Measurements from ENCODE around the gene OR2C3. TPM values are rescaled to one million over a fixed set of nuclear protein-coding genes. Genes with fewer than 3 reads are reported as not detected.
"Not testable (repeated sequence)": the region's sequence is repeated elsewhere in the genome, so short reads cannot be mapped to it uniquely, and the experiment has no call there.

OR2C3 gene
- total and polyA plus RNA-seq, 8 donors, result not detected

GRCh38 chr1:247531937-247532336, 4.3 kb downstream of the OR2C3 start:
- WGBS, 5 donors, result 87 to 95% (median 89%) methylated on average over 6 to 8 of the region's 8 CpGs
- Histone ChIP-seq H3K36me3 (no peaks in the 10 kb centered on the region), H3K27me3 (peaks cover 0 to 9% (median 5%) of the 10 kb centered on the region in 3 donors), H3K4me3 (no peak overlapping the region), H3K4me1 (no peaks in the 10 kb centered on the region), H3K27ac (no peak overlapping the region), H3K9me3 (peaks cover 0 to 6% (median 5%) of the 10 kb centered on the region in 4 donors)
- TF ChIP-seq CTCF (IDR thresholded peaks at IDR 0.05), result no peak
- TF ChIP-seq POLR2A (IDR thresholded peaks at IDR 0.05), result no peak
- TF ChIP-seq POLR2AphosphoS5 (IDR thresholded peaks at IDR 0.05), result no peak
- TF ChIP-seq EP300 (IDR thresholded peaks at IDR 0.05), result no peak
- intact Hi-C loops (cut with DNase I; ENCODE audit: low total_unique reads), result no loop called here
- no peak for DNase-seq

- no peaks in the 10 kb centered on the region for H3K4me1 ChIP-seq
- WGBS, 5 donors, result 38 to 57% (median 52%) methylated on average over 14 to 41 of the region's 41 CpGs
- H3K4me3 ChIP-seq, result no peak overlapping the region
- intact Hi-C loops (cut with DNase I; ENCODE audit: low total_unique reads), result no loop called here
- H3K27me3 ChIP-seq, result peaks cover 0 to 9% (median 5%) of the 10 kb centered on the region in 3 donors
- H3K36me3 ChIP-seq, result no peaks in the 10 kb centered on the region
- H3K9me3 ChIP-seq, result peaks cover 0 to 6% (median 5%) of the 10 kb centered on the region in 4 donors
- H3K27ac ChIP-seq, result no peak overlapping the region
- TF ChIP-seq EP300 (IDR thresholded peaks at IDR 0.05), result no peak
- no peak for TF ChIP-seq POLR2A (IDR thresholded peaks at IDR 0.05)
- TF ChIP-seq CTCF (IDR thresholded peaks at IDR 0.05), result no peak
- TF ChIP-seq POLR2AphosphoS5 (IDR thresholded peaks at IDR 0.05), result no peak
- no peak for DNase-seq
Observed at GRCh38 chr1:247530785-247531184, 5.5 kb downstream of the OR2C3 start.

GRCh38 chr1:247529771-247530355, 6.4 kb downstream of the OR2C3 start:
- Histone ChIP-seq H3K27ac (no peak overlapping the region), H3K9me3 (peaks cover 0 to 6% (median 5%) of the 10 kb centered on the region in 4 donors), H3K4me1 (no peaks in the 10 kb centered on the region), H3K27me3 (peaks cover 0 to 9% (median 5%) of the 10 kb centered on the region in 3 donors), H3K4me3 (no peak overlapping the region), H3K36me3 (no peaks in the 10 kb centered on the region)
- no peak for DNase-seq
- WGBS, 5 donors, result 71 to 87% (median 82%) methylated on average over 1 of the region's 1 CpG
- intact Hi-C loops (cut with DNase I; ENCODE audit: low total_unique reads), result no loop called here
- no peak for TF ChIP-seq POLR2AphosphoS5 (IDR thresholded peaks at IDR 0.05)
- no peak for TF ChIP-seq POLR2A (IDR thresholded peaks at IDR 0.05)
- TF ChIP-seq EP300 (IDR thresholded peaks at IDR 0.05), result no peak
- TF ChIP-seq CTCF (IDR thresholded peaks at IDR 0.05), result no peak

- Histone ChIP-seq H3K9me3 (peaks cover 0 to 6% (median 5%) of the 10 kb centered on the region in 4 donors), H3K36me3 (no peaks in the 10 kb centered on the region), H3K27ac (no peak overlapping the region), H3K27me3 (peaks cover 0 to 9% (median 5%) of the 10 kb centered on the region in 3 donors), H3K4me3 (no peak overlapping the region), H3K4me1 (no peaks in the 10 kb centered on the region)
- TF ChIP-seq POLR2A (IDR thresholded peaks at IDR 0.05) (no peak), CTCF (IDR thresholded peaks at IDR 0.05) (no peak), POLR2AphosphoS5 (IDR thresholded peaks at IDR 0.05) (no peak), EP300 (IDR thresholded peaks at IDR 0.05) (no peak)
- DNase-seq, result no peak
- WGBS, 5 donors, result 54 to 63% (median 60%) methylated on average over 2 of the region's 2 CpGs
- intact Hi-C loops (cut with DNase I; ENCODE audit: low total_unique reads), result no loop called here
Observed at GRCh38 chr1:247528812-247529474, 7.3 kb downstream of the OR2C3 start.

GRCh38 chr1:247521886-247522285, 14.4 kb downstream of the OR2C3 start:
- H3K36me3 ChIP-seq; H3K27me3 ChIP-seq; H3K4me3 ChIP-seq; H3K4me1 ChIP-seq; intact Hi-C loops (cut with DNase I; ENCODE audit: low total_unique reads); DNase-seq; H3K27ac ChIP-seq: not testable (repeated sequence)
- WGBS, 5 donors, result 84 to 99% (median 94%) methylated on average over 11 to 25 of the region's 30 CpGs
- H3K9me3 ChIP-seq, result peaks cover 0 to 14% (median 12%) of the 10 kb centered on the region in 4 donors

All from stomach (tissue), 9 donors.